ENCODE data around the gene SPTBN4.
"Not testable (repeated sequence)": the region's sequence is repeated elsewhere in the genome, so short reads cannot be mapped to it uniquely, and the experiment has no call there.

SPTBN4 gene

DNA sequence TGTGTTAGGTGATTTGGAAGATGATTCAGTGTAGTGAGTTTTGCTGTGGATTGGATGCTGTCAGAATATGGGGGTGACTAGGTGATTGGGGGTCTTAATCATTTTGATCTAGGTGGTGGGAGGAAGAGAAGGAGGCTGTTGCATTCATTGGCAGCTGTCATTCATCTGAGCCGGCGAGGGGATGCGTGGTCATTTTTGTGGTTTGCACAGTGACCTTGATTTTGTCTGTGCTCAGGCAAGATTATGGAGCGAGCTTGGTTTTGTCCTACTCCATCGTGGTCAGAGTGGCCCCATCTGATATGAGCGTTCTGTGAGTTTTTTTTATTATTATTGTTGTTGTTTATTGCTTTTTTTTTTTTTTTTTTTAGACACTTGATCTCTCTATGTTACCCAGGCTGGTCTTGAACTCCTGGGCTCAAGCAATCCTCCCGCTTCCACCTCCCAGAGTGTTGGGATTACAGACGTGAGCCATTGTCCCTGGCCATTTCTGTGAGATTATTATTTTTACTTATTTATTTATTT lies 42.0 kb downstream of the SPTBN4 start:
- DNase-seq = no peak

DNA sequence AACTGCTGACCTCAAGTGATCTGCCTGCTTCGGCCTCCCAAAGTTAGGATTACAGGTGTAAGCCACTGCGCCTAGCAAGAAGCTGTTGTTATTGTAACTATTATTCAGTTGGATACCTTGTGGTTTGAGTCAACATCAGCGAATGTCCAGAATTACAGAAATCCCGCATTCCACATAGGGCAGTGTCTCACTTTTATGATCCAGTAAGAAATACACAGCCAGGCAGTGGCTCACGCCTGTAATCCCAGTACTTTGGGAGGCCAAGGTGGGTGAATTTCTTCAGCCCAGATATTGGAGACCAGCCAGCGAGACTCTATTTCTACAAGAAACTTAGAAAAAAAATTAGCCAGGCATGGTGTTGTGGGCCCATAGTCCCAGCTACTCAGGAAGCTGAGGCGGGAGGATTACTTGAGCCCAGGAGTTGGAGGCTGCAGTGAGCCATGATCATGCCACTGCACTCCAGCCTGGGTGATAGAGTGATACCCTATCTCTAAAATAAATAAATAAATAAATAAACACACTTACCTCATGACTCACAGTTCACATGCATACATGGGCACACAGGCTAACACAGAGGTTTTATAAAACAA lies 43.8 kb downstream of the SPTBN4 start:
- no peak for DNase-seq

DNA sequence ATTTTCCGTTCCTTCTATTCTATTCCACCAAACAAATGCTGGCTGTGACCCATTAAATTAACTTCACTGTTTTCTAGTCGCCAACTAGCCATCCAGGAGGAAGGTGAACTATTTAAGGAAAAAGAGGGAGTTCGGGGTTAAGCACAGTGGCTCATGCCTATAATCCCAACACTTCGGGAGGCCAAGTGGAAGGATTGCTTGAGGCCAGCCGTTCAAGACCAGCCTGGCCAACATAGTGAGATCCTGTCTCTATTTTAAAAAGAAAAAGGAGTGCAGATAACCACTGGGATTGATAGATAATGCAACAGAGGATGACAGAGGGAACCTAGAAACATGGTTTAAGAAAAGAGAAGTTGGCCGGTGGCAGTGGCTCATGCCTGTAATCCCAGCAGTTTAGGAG lies 44.7 kb downstream of the SPTBN4 start:
- no peak for DNase-seq

DNA sequence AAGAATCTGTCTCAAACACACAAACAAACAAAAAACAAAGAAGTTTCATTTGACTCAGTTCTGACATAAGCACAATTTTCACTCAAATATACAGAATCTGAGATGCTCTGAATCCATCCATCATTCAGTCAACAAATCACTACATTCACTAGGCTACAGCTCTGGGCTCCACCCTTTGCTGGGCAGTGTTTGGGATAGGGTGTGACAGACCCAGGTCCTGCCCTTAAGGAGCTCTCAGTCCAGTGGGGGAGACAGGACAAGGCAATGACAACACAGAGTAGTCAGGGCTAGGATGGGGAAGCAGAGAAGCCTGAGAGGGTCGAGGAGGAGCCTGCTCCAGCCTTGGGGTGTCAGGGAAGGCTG lies 45.3 kb downstream of the SPTBN4 start:
- no peak for DNase-seq

DNA sequence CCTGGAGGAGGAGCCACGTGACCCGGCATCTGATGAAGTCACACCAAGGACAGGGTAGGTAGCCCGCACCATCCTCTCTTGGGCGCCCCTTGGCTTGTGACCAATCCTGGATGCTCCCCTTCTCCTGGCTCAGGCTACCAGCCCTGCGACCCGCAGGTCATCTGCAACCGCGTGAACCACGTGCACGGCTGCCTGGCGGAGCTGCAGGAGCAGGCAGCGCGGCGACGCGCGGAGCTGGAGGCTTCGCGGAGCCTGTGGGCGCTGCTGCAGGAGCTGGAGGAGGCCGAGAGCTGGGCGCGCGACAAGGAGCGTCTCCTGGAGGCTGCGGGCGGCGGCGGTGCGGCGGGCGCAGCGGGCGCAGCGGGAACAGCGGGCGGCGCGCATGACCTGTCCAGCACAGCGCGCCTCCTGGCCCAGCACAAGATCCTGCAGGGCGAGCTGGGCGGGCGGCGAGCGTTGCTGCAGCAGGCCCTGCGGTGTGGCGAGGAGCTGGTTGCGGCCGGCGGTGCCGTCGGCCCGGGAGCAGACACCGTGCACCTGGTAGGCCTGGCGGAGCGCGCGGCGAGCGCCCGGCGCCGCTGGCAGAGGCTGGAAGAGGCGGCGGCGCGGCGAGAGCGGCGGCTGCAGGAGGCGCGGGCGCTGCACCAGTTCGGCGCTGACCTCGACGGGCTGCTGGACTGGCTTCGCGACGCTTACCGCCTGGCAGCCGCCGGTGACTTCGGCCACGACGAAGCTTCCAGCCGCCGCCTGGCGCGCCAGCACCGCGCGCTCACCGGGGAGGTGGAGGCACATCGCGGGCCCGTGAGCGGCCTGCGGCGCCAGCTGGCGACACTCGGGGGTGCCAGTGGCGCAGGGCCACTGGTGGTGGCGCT lies 45.9 kb downstream of the SPTBN4 start:
- DNase-seq = no peak

DNA sequence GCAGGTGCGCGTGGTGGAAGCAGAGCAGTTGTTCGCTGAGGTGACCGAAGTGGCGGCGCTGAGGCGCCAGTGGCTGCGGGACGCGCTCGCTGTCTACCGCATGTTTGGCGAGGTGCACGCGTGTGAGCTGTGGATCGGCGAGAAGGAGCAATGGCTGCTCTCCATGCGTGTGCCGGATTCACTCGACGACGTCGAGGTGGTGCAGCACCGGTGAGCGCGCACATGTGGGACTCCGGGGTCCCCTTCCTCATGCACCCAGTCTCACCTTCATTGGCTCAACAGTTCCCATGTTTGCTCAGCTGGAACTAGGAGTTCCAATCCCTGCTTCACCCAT lies 46.5 kb downstream of the SPTBN4 start:
- no peak for DNase-seq

DNA sequence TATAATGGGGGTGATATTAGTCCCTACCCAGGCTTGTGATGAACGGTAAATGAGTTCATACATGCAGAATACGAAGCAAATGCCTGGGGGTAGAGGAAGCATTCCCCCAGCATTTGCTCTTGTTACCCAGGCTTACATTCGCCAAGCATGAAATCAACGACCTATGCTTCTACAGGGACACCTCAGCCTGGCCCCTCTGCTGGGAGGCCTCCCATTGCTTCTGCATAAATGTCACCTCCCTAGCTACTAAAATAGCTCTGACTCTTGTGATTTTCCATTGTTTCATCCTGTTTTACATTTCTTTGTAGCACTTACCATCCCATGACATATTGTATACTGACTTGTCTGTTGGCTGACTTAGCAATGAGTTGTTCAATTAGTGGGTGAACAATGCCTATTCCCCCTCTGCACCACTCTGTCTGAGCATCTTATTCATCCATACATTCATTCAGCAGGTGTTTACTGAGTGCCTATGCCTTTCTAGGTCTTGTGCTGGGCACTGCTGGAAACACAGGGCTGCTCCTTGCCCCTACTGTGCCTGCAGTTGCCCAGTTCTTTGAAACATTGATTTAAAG lies 47.0 kb downstream of the SPTBN4 start:
- no peak for DNase-seq

DNA sequence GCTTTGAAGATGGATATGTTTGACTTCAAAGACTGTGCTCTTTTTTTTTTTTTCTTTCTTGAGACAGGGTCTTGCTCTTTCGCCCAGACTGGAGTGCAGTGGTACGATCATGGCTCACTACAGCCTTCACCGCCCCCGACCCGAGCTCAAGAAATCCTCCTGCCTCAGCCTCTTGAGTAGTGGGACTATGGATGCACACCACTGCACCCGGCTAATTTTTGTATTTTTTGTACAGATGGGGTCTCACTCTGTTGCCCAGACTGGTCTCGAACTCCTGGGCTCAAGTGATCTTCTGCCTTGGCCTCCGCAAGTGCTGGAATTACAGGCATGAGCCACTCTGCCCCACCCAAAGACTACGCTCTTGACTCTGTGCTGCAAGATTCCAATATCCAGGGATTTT lies 50.4 kb downstream of the SPTBN4 start:
- no peak for DNase-seq

DNA sequence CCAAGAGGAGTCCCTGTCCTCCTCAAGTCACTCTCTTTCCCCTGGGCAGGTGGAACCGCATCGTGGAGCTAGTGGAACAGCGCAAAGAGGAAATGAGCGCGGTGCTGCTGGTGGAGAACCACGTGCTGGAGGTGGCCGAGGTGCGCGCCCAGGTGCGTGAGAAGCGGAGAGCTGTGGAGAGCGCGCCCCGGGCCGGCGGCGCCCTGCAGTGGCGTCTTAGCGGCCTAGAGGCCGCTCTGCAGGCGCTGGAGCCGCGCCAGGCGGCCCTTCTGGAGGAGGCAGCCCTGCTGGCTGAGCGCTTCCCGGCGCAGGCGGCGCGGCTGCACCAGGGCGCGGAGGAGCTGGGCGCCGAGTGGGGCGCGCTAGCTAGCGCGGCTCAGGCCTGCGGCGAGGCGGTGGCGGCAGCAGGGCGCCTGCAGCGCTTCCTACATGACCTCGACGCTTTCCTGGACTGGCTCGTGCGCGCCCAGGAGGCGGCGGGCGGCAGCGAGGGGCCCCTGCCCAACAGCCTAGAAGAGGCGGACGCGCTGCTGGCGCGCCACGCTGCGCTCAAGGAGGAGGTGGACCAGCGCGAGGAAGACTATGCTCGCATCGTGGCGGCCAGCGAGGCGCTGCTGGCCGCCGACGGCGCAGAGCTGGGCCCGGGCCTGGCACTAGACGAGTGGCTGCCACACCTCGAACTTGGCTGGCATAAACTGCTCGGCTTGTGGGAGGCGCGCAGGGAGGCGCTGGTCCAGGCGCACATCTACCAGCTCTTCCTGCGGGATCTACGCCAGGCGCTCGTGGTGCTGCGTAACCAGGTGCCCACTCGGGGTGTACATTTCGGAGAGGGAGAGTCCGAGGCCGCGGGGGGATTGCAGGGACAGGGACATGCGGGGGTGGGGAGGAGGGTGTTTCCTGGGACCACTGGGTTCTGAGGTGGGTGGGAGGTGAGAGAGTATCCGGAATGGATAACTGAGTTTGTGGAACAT lies 52.8 kb downstream of the SPTBN4 start:
- DNase-seq = peak; percentile 46

DNA sequence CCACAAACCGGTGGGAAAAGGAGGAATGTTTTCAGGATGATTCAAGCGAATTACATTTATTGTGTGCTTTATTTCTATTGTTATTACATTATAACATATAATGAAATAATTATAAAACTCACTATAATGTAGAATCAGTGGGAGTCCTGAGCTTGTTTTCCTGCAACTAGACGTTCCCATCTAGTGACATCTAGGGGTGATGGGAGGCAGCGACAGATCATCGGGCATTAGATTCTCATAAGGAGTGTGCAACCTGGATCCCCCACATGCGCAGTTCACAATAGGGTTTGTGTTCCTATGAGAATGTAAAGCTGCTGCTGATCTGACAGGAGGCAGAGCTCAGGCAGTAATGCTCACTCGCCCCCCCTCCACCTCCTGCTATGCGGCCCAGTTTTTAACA lies 54.5 kb downstream of the SPTBN4 start:
- DNase-seq = peak; percentile 12

DNA sequence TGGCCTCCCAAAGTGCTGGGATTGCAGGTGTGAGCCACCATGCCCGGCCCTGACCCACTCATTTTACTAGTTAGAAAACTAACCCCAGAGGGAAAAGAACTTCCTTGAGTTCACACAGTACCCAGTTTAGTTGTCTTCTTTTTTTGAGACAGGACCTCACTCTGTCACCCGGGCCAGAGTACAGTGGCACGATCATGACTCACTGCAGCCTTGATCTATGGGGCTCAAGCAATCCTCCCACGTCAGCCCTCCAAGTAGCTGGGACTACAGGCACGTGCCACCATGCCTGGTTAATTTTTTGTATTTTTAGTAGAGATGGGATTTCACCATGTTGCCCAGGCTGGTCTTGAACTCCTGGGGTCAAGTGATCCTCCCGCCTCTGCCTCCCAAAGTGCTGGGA lies 55.1 kb downstream of the SPTBN4 start:
- DNase-seq = not testable (repeated sequence)

DNA sequence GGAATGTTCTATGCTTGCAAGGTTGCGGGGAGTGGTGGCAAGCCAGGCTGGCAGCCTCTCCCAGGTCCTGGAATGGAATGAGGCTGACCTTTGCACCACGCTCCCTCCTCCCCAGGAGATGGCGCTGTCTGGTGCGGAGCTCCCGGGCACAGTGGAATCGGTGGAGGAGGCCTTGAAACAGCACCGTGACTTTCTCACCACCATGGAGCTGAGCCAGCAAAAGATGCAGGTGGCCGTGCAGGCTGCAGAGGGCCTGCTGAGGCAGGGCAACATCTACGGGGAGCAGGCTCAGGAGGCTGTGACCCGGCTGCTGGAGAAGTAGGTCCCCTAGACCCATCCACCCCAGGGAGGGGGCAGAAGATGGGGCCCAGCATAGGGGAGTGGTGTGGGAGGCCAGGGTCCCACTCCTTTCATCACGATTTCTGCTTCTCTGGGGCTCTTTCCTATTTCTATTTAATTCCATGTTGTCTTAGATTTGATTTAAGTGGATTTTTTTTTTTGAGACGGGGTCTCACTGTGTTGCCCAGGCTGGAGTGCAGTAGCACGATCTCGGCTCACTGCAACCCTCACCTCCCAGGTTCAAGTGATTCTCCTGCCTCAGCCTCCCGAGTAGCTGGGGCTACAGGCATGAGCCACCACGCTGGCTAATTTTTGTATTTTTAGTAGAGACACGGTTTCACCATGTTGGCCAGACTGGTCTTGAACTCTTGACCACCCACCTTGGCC lies 56.7 kb downstream of the SPTBN4 start:
- DNase-seq = peak; percentile 78

DNA sequence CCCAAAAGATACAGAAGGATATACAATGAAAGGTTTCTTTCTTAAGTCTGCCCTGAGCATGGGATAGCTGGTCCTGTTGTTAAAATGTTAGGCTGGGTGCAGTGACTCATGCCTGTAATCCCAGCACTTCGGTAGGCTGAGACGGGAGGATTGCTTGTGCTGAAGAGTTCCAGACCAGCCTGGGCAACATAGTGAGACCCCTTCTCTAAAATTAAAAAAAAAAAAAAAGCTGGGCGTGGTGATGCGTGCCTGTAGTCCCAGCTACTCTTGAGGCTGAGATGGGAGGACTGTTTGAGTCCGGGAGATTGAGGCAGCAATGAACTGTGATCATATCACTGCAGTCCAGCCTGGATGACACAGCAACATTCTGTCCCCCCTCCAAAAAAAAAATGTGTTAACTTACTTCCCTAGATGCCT lies 57.3 kb downstream of the SPTBN4 start:
- no peak for DNase-seq

DNA sequence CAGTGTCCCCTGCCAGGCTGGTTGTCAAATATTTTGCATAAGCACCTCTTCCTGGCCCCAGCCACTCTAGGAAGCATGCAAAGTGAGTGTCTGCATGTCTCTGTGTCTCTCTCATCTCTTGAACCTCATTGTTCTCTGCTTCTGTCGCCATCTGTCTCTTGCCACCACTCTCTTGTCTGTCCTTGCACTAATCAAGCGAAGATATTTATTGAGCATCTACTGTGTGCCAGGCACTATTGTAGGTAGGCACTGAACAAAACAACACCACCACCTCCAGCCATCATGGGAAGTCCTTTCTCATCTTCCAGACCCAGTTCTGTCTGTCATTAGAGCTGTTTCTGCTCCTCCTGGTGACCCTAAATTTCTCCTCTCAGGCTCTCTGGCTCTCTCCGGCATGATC lies 57.9 kb downstream of the SPTBN4 start:
- DNase-seq = no peak

DNA sequence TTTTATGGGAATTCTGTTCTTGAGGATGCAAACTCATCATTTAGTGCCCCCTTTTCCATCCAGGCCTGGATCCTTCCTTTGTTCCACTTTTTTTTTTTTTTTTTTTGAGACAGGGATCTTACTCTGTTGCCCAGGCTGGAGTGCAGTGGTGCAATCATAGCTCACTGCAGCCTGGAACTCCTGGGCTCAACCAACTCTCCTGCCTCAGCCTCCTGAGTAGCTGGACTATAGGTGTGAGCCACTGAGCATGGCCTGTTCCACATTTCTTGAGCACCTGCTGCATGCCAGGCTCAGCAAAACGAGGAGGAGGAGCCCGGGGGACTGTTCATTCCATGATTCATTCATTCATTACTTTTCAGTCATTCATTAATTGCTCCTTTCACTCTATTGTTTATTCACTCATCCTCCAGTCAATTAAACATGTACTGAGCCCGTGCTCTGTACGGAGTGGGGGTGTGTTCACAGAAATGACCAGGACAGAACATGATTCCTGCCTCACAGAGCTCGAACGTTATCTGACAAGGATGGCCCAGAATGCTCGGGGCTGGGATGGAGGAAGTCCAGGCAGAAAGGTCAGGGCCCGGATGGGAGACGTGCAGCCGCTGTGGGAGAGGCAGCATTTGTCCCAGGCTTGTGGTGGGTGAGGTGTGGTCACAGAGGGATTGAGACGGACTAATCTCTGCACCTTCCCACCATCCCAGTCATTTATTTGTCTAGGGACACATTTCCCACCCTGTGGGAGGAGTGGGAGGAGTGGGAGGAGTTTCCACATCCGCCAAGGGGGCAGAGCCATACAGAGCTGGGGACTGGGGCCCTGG lies 58.6 kb downstream of the SPTBN4 start:
- DNase-seq = no peak

DNA sequence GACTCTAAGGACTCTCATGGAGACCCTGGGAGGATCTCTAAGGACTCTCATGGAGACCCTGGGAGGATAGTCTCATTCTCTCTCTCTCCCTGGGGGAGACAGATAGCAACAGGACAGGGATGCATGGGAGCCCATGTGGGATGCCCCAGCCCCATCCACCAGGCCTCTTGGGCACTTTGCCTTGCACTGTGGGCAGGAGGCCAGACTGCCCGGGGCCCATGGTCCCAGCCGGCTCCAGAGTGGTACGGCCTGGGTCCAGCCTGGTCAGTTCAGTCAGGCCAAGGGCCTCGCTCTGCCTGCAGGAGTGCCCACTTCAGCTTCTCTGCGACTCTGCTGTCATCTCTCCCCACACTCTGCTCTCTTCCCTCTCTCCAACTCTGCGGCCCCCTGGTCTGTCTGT lies 61.3 kb downstream of the SPTBN4 start:
- no peak for DNase-seq

DNA sequence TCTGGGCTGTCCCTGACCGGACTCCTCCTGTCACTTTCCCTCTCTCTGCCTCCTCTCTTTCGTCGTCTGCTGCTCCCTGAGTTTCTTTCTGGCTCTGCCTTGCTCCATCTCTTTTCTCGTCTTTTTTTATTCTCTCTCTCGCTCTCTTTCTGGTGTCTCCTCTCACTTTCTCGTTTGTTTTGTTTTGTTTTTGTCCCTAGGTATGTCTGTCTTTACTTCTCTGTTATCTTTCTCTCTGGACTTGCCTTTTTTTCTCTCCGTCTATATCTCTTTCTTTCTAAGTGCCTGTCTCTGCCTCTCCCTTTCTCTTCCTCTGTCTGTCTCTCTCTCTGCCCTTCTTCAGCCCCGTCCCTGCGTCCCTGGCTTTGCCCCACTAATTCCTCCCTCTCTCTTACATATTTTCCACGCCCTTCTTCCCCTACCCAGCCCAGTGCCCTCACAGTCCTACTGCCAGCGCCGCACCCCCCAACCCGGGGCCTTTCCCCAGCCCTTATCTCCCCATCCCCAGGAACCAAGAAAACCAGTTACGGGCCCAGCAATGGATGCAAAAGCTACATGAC lies 61.8 kb downstream of the SPTBN4 start:
- DNase-seq = no peak

DNA sequence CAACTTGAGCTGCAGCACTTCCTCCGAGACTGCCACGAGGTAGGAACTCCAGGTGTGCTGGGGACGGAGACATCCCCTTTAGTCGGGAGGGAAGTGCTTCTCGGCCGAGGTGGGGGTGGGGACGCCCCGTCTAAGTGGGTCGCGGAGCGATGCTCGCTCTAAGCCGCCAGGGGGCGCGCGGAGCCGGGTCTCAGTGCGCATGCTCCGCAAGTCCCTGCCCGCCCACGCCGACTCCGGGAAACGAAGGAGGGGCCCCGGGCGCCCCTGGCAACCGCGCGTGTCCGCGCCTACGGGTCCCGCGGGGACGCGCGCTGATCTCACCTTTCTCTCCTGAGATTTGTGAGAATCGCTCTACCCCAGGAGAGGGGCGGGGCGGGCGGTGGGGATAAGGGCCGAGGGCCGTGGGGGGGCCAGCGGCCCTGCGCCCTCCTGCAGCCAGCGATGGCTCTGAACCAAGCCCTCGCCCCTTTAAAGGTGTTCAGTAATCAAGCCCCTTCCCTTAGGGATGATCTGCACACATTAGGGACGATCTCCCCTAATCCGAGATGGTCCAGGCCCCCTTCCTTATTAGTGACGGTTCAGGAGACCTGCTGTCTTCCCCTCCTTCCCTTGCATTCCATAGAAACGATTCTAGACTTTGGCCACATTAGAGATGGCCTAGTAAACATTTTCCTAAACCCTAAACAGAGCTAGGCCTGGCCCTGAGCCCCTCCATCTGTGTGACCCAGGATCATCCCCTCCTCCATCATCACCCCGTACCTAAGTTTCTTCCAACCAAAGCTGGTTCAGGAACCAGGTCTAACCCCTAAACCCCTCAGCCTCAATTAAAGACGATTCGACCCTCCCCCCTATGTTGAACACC lies 62.5 kb downstream of the SPTBN4 start:
- DNase-seq = peak; percentile 92

DNA sequence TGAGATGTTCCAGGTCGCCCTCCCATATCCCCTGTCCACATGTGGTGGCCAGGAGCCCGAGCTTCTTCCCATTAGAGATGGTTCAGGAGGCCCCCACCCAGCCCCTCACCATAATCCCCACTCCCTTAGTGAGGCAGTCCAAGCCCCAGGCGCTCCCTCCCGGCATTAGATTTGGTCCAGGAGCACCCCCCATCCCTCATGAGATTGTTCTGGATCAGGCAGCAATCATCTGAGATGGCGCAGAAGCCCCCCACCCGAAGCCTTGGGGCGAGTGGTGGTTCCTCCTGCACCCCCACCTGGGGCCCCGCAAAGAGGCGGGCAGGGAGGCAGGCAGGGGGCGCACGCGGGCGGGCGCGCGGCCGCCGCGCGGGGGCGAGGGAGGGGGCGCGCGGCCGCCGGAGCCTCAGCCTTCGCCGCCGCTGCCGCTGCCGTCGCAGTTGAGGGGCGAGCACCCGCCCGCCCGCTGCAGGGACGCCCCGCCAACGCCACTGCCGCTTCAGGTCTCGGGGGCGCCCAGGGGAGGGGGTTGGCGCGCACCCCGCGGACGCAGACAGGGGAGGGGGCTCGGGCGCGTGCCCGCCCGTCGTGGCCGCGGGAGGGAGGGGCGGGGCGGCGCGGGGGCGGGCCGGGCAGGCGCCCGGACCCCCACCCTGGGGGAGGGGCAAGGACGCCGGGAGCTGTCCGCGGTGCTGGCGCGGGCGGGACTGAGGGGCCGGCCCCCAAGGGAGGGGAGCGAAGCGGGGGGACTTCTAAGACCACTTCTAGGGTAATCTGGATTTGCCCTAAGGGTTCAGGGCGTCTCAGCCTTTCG lies 63.5 kb downstream of the SPTBN4 start:
- DNase-seq = peak; percentile 21
